COR-L47 (cell line): ENCODE data around the gene C1orf146.
"Not testable (repeated sequence)": the region's sequence is repeated elsewhere in the genome, so short reads cannot be mapped to it uniquely, and the experiment has no call there.

Source experiments
- DNase-seq: peaks from one replicate; lab custom pipeline; 2025; lab: John Stamatoyannopoulos, UW

The C1orf146 gene

GRCh38 chr1:92274939-92275338, 57.2 kb downstream of the C1orf146 start:
- DNase-seq = no peak

- DNase-seq = no peak
Measured at GRCh38 chr1:92276082-92276481, 58.4 kb downstream of the C1orf146 start.

GRCh38 chr1:92277105-92277723, 59.5 kb downstream of the C1orf146 start:
- no peak for DNase-seq

DNA sequence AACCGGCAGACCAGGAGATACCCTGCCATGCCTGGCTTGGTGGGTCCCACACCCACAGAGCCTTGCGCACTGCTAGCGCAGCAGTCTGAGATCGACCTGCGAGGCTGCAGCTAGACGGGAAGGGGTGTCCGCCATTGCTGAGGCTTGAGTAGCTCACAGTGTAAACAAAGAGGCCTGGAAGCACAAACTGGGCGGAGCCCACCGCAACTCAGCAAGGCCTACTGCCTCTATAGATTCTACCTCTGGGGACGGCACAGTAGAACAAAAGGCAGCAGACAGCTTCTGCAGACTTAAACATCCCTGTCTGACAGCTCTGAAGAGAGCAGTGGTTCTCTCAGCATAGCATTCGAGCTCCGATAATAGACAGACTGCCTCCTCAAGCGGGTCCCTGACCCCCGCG, 62.1 kb downstream of the C1orf146 start:
- DNase-seq = not testable (repeated sequence)

DNA sequence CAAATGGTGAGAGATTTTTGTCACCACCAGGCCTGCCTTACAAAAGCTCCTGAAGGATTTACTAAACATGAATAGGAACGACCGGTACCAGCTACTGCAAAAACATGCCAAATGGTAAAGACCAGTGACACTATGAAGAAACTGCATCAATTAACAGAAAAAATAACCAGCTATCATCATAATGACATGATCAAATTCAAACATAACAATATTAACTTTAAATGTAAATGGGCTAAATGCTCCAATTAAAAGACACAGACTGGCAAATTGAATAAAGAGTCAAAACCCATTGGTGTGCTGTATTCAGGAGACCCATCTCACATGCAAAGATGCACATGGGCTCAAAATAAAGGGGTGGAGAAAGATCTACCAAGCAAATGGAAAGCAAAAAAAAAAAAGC, 63.7 kb downstream of the C1orf146 start:
- not testable (repeated sequence) for DNase-seq

DNA sequence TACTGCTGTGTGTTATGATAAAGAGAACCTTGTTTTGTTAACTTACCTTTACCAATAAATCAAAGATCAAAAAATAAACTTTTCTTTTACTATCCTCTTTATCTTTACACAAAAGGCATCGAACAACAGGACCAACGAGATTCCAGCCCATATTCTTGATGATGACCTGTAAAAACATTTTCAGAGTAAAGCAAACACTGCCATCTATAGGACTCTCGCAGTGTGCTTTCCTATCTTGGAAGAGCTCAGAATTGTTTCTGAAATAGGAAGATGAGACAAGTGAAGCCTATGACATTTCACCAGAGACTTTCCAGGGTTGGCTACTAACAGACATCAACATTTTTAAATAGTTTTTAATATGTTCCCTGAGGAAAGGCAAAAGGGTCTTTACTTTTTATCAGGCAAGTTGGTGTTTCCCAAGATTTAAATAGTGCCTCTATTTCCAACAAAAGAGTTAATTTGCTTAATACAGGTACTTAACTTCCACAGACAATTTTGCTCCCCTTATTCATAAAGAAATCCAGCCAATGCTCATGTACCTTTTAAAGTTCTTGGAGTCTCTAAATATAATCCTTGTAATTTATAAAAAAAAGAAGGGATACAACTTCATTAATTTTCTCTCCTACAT, 73.8 kb downstream of the C1orf146 start:
- peak; percentile 29 for DNase-seq
